A673 (cell line): ENCODE data around the gene CAMKK1.

Source experiments
- EZH2 ChIP-seq: fragments of 200-600 bp; sonication (generic); IDR thresholded peaks from 2 replicates; pipeline ENCODE4 v1.6.1; 2017; ENCODE audit warnings: borderline replicate concordance, low read depth, mild to moderate bottlenecking, mixed read lengths, antibody characterized with exemption, low read length; ENCODE audit not compliant: poor library complexity, severe bottlenecking
- TF ChIP-seq, protein P1 (sequence below): fragments of 300-800, 200-600 bp; sonication (generic); conservative IDR thresholded peaks from 2 replicates; pipeline ENCODE4 v1.5.1; 2017; ENCODE audit warnings: low read depth, mild to moderate bottlenecking, antibody characterized with exemption, low read length, moderate library complexity, mixed read lengths

DNA sequence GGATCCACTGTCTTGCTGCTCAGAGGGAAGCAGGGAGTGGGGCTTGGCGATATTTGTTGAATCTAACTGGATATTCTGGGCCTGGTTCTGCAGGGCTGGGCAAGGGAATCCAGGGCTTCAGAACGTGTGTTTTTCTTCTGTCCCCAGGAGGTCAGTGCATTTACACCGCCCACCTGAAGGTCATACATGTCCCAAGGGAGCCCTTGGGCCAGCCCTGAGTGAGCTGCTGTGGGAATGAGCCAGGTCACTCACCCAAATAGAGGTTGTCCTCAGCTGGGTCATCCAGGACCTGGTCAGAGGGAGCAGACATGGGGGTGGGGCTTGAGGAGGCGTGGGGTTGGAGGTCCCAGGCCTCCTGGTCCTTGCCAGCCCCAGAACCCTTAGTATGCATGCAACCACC, 10.6 kb downstream of the CAMKK1 start:
- TF ChIP-seq, protein P1, sequence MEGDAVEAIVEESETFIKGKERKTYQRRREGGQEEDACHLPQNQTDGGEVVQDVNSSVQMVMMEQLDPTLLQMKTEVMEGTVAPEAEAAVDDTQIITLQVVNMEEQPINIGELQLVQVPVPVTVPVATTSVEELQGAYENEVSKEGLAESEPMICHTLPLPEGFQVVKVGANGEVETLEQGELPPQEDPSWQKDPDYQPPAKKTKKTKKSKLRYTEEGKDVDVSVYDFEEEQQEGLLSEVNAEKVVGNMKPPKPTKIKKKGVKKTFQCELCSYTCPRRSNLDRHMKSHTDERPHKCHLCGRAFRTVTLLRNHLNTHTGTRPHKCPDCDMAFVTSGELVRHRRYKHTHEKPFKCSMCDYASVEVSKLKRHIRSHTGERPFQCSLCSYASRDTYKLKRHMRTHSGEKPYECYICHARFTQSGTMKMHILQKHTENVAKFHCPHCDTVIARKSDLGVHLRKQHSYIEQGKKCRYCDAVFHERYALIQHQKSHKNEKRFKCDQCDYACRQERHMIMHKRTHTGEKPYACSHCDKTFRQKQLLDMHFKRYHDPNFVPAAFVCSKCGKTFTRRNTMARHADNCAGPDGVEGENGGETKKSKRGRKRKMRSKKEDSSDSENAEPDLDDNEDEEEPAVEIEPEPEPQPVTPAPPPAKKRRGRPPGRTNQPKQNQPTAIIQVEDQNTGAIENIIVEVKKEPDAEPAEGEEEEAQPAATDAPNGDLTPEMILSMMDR = no peak
- no peak for TF ChIP-seq EZH2
